Psoas muscle (tissue), 8 donors: Measurements from ENCODE around the gene RDH13. TPM values are rescaled to one million over a fixed set of nuclear protein-coding genes. Genes with fewer than 3 reads are reported as not detected.
A peak's percentile ranks its signal among the peaks of the same experiment; 100 is the strongest.

Experiments used
- ATAC-seq, 4 donors: fragments of 200-7000 bp; cut with Tn5 transposase; one replicate each; pipeline ENCODE4 v1.9.1; 2020; ENCODE audit warnings: moderate library complexity in 3 of 4, mild to moderate bottlenecking in 2 of 4
- DNase-seq, 2 donors: peaks; one replicate each; pipeline ENCODE4 v3.0.0-alpha.2; 2020
- H3K27ac ChIP-seq: fragments of 200-600 bp; one replicate; pipeline ENCODE4 v1.8.0; 2022
- H3K27me3 ChIP-seq, 3 donors: fragments of 200-600 bp in 1 of 3; one replicate each; pipeline versions ENCODE4 v1.6.1 to v1.8.0; 2013 to 2022; ENCODE audit warnings: low read length in 2 of 3, mild to moderate bottlenecking in 2 of 3, moderate library complexity in 1 of 3; ENCODE audit not compliant: insufficient read depth in 3 of 3
- H3K36me3 ChIP-seq, 2 donors: fragments of 200-600 bp in 1 of 2; one replicate each; pipeline versions ENCODE4 v1.6.1 to v1.8.0; 2013 to 2022; ENCODE audit warnings: low read depth in 1 of 2, mild to moderate bottlenecking in 1 of 2, moderate library complexity in 1 of 2; ENCODE audit not compliant: insufficient read depth in 1 of 2
- H3K4me1 ChIP-seq: fragments of 200-600 bp; one replicate; pipeline ENCODE4 v1.8.0; 2022
- H3K4me3 ChIP-seq: fragments of 200-600 bp; one replicate; pipeline ENCODE4 v1.8.0; 2022; ENCODE audit warnings: mild to moderate bottlenecking
- H3K9me3 ChIP-seq: fragments of 200-600 bp; one replicate; pipeline ENCODE4 v1.8.0; 2022
- CTCF ChIP-seq: fragments of 200-600 bp; IDR thresholded peaks from one replicate; pipeline ENCODE4 v1.8.0; 2022; ENCODE audit warnings: antibody characterized with exemption
- WGBS, 3 donors: extraction: QIAGEN DNeasy Blood & Tissue Kit; methylation state at CpG; one replicate each; pipeline versions ENCODE4 v1.1.6 to v1.1.7; 2013; 5-methylcytosine and 5-hydroxymethylcytosine counted together
- intact Hi-C, 2 donors: fragments of 100-400 bp; cut with DNase I; formaldehyde crosslinking; loops; one replicate each; pipeline versions ENCODE4 v1.11.0 to v1.14.2; 2022
- polyA plus RNA-seq, 3 donors: library from polyadenylated mRNA; stranded (reverse); fragments of 200-250 nt; gene quantifications; one replicate each; pipeline ENCODE4 v1.2.3, GENCODE V29; 2013
- total RNA-seq, 4 donors: library from RNA; stranded (reverse); fragmentation: NEBNext Ultra II Directional in 2 of 4; extraction: Animal tissue kit (Norgen Biotek cat#: 25700) in 2 of 4; gene quantifications; one replicate each; pipeline versions ENCODE4 v1.2.1 to v1.2.4, GENCODE V29; 2021 to 2023
- donor health status: healthy with polysubstance abuse.
- donor health status: DM: no; HTN: no; CAD: no; lungs with moderate emphysema.
- donor health status: Bipolar disorder and iron deficiency.
- donor health status: healthy.
- donor health status: DM: yes; HTN: yes; CAD: no.
- donor health status: DM: no; HTN: no; CAD: no.
- donor health status: DM: no; HTN: no; CAD: no.
- donor health status: DM: yes; HTN: yes; CAD: no.

RDH13 gene
- total and polyA plus RNA-seq, 7 donors = 4.5 to 18.0 (median 13.1) TPM

GRCh38 chr19:55075371-55075998 is 12.5 kb upstream of the RDH13 start, which contains the start of gene EPS8L1:
Gene EPS8L1 (plus strand): TSS chr19:55075869. CDS start chr19:55076445, 576 bp downstream.
- peaks cover 0 to 70% (median 23%) of the 10 kb centered on the region in 3 donors for H3K27me3 ChIP-seq
- peaks cover 2% of the 10 kb centered on the region for H3K4me1 ChIP-seq

GRCh38 chr19:55071913-55072312 is 9.0 kb upstream of the RDH13 start:
- intact Hi-C loops = no loop called here
- H3K4me1 ChIP-seq = no peaks in the 10 kb centered on the region
- H3K27ac ChIP-seq = no peak overlapping the region
- H3K9me3 ChIP-seq = no peaks in the 10 kb centered on the region
- peaks cover 0 to 73% (median 35%) of the 10 kb centered on the region in 3 donors for H3K27me3 ChIP-seq
- 55 to 69% (median 62%) methylated on average over 8 of the region's 8 CpGs for WGBS, 3 donors
- no peak overlapping the region for H3K4me3 ChIP-seq
- ATAC-seq (no peak), DNase-seq (no peak)
- H3K36me3 ChIP-seq = no peaks in the 10 kb centered on the region
- TF ChIP-seq CTCF = no peak

More at GRCh38 chr19:55075371-55075998, 12.5 kb upstream of the RDH13 start, which contains the start of gene EPS8L1:
- H3K36me3 ChIP-seq = no peaks in the 10 kb centered on the region
- ATAC-seq = no peak
- no peak for TF ChIP-seq CTCF
- no peaks in the 10 kb centered on the region for H3K9me3 ChIP-seq
- intact Hi-C loops = no loop called here
- no peak for DNase-seq
- no peak within 1 kb of the TSS for H3K4me3 ChIP-seq
- WGBS, 3 donors = 29 to 36% (median 31%) methylated on average over 18 of the region's 18 CpGs
- H3K27ac ChIP-seq = no peak within 1 kb of the TSS

GRCh38 chr19:55071129-55071502 is 8.2 kb upstream of the RDH13 start:
- WGBS, 3 donors = 24 to 43% (median 33%) methylated on average over 7 to 8 of the region's 8 CpGs

GRCh38 chr19:55070466-55071128 is 7.6 kb upstream of the RDH13 start:
- TF ChIP-seq CTCF = no peak
- no peaks in the 10 kb centered on the region for H3K4me1 ChIP-seq
- no peak overlapping the region for H3K4me3 ChIP-seq
- no peak overlapping the region for H3K27ac ChIP-seq
- no peaks in the 10 kb centered on the region for H3K9me3 ChIP-seq
- intact Hi-C loops = no loop called here
- ATAC-seq (no peak), DNase-seq (no peak)
- no peaks in the 10 kb centered on the region for H3K36me3 ChIP-seq
- H3K27me3 ChIP-seq = peaks cover 0 to 65% (median 32%) of the 10 kb centered on the region in 3 donors
- WGBS, 3 donors = 72 to 75% (median 75%) methylated on average over 10 of the region's 10 CpGs

More at GRCh38 chr19:55071129-55071502, 8.2 kb upstream of the RDH13 start:
- H3K27me3 ChIP-seq = peaks cover 0 to 66% (median 33%) of the 10 kb centered on the region in 3 donors
- TF ChIP-seq CTCF = no peak
- intact Hi-C loops = no loop called here
- DNase-seq (no peak), ATAC-seq (peak in 1 of 4 donors; percentile 67)
- H3K36me3 ChIP-seq = no peaks in the 10 kb centered on the region
- no peaks in the 10 kb centered on the region for H3K9me3 ChIP-seq
- H3K4me1 ChIP-seq = no peaks in the 10 kb centered on the region
- H3K27ac ChIP-seq = no peak overlapping the region
- no peak overlapping the region for H3K4me3 ChIP-seq
